ENCODE measurements around the gene DDB1. TPM values are rescaled to one million over a fixed set of nuclear protein-coding genes. Genes with fewer than 3 reads are reported as not detected.
A peak's percentile ranks its signal among the peaks of the same experiment; 100 is the strongest.

Gene DDB1
- total and polyA plus RNA-seq, 10 of the 15 experiments (the other 5 are each of a cell fraction or from before 2014, with no cell fraction given), result 136 to 272 (median 216) TPM

- TF ChIP-seq E4F1 (IDR thresholded peaks at IDR 0.05; ENCODE audit: borderline replicate concordance, partially characterized antibody) (no peak), ZNF217 (IDR thresholded peaks at IDR 0.05) (no peak; the same call in 1 of the 2 replicates), ZBTB40 (IDR thresholded peaks at IDR 0.05; ENCODE audit: borderline replicate concordance) (no peak), RELA (IDR thresholded peaks at IDR 0.05; ENCODE audit: borderline replicate concordance, partially characterized antibody) (peak; percentile 44), BACH1 (IDR thresholded peaks at IDR 0.05; ENCODE audit: borderline replicate concordance) (no peak; the same call in 1 of the 2 replicates), MTA2 (IDR thresholded peaks at IDR 0.05; ENCODE audit: low read depth) (peak; percentile 67), PAX5 (IDR thresholded peaks at IDR 0.05; ENCODE audit: borderline replicate concordance, low read depth, low read length) (peak; percentile 86; the same call in 1 of the 2 replicates), MXI1 (IDR thresholded peaks at IDR 0.05; ENCODE audit: low read depth, low read length) (0 out of 2 replicates have a peak, but pooled peaks have one; percentile 15), SIN3A (IDR thresholded peaks at IDR 0.05; ENCODE audit: low read depth, low read length) (peak; percentile 77), POLR2AphosphoS2 (IDR thresholded peaks at IDR 0.05; ENCODE audit: low read depth, low read length) (no peak), FOXM1 (IDR thresholded peaks at IDR 0.05; ENCODE audit: low read depth, low read length) (peak; percentile 81; the same call in 1 of the 2 replicates), SPI1 (IDR thresholded peaks at IDR 0.05; ENCODE audit: borderline replicate concordance, insufficient read depth, low read depth, low read length) (peak; percentile 96), MAX (IDR thresholded peaks at IDR 0.05; ENCODE audit: low read depth, low read length) (peak; percentile 28; the same call in 1 of the 2 replicates), ATF7 (IDR thresholded peaks at IDR 0.05; ENCODE audit: low read depth) (peak; percentile 38; the same call in 1 of the 2 replicates), IRF5 (IDR thresholded peaks at IDR 0.05; ENCODE audit: borderline replicate concordance) (no peak), ATF2 (IDR thresholded peaks at IDR 0.05; ENCODE audit: low read length) (no peak; the same call in 1 of the 2 replicates), ETV6 (conservative IDR thresholded peaks at IDR 0.05 in 1 of 2, IDR thresholded peaks at IDR 0.05 in 1 of 2; ENCODE audit: borderline replicate concordance in 1 of 2, low read depth in 1 of 2) (peak in 1 of 2 experiments; percentile 27; a peak in 2 of 4 replicates), NR2C1 (IDR thresholded peaks at IDR 0.05) (no peak)
Observed at GRCh38 chr11:61357233-61357893, 24.5 kb upstream of the DDB1 start (continued).

Measured in GM12878 (cell line).